NCI-H2029 treated with DMSO at 0.1 percent for 48 hours (cell line): ENCODE measurements around the gene TRAPPC12.
"Not testable (repeated sequence)": the region's sequence is repeated elsewhere in the genome, so short reads cannot be mapped to it uniquely, and the experiment has no call there.

Experiments used
- DNase-seq: peaks from one replicate; lab custom pipeline; 2025; lab: John Stamatoyannopoulos, UW

The TRAPPC12 gene

DNA sequence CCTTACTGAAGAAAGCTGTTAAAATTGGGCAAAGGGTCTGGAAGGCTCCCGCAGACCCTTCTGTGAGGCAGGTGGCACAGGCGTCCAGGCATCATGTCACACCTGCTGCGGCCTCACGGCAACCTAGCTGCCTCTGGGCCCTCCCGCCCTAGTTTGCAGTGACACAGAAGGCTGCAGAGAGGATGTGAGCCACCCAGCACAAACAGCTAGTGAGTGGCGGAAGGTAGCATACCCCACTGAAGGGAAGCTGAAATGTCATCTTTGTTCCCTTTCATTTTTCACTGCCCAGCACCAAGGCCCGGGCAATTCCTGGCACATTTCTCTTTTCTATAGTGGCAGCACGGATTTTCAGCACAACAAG is 53.8 kb downstream of the TRAPPC12 start:
- no peak for DNase-seq

- DNase-seq = no peak
These were observed 54.4 kb downstream of the TRAPPC12 start for GRCh38 chr2:3433776-3434400.

- no peak for DNase-seq
These were observed 55.2 kb downstream of the TRAPPC12 start for GRCh38 chr2:3434654-3435053.

- DNase-seq = no peak
These were observed 56.0 kb downstream of the TRAPPC12 start for GRCh38 chr2:3435445-3435844.

DNA sequence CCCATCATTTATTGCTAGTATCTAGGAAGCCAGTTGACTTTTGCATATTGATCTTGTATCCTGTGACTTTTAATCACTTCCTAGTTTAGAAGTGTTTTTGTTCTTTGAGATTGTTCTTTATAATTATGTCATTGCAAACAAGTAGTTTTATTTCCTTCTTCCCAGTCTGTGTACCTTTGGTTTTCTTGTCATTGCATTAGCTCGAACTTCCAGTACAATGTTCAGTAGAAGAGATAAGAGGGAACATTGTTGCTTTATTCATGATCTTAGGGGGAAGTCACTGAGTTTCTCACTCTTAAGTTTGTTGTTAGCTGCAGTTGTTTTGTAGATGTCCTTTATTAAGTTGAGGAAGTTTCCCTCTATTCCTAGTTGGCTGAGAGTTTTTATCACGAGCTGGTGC is 61.0 kb downstream of the TRAPPC12 start:
- DNase-seq = no peak

GRCh38 chr2:3441465-3441864 is 62.0 kb downstream of the TRAPPC12 start:
- DNase-seq = no peak

GRCh38 chr2:3442185-3442584 is 62.7 kb downstream of the TRAPPC12 start:
- no peak for DNase-seq

GRCh38 chr2:3443083-3443482 is 63.6 kb downstream of the TRAPPC12 start:
- no peak for DNase-seq

- DNase-seq = no peak
These were observed 64.1 kb downstream of the TRAPPC12 start for GRCh38 chr2:3443506-3444084.

DNA sequence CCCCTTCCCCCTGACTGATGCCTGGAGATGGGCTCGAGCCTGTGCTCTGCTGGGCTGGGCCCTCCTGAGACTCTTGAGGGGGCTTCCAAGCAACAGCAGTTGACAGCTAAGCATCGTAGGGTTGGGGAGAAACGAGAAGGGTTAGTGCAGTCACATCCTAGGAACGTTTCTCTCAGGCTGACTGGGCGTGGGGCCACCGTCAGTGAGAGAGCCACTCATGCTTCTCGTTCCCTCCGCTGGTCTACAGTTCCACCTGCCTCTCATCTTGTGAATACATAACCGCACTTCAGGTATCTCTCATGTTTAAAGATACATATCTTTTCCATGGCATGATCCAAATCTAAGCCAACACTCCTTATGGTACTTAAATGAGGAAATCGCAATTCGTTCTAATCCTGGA is 66.4 kb downstream of the TRAPPC12 start:
- DNase-seq = peak; percentile 11

DNA sequence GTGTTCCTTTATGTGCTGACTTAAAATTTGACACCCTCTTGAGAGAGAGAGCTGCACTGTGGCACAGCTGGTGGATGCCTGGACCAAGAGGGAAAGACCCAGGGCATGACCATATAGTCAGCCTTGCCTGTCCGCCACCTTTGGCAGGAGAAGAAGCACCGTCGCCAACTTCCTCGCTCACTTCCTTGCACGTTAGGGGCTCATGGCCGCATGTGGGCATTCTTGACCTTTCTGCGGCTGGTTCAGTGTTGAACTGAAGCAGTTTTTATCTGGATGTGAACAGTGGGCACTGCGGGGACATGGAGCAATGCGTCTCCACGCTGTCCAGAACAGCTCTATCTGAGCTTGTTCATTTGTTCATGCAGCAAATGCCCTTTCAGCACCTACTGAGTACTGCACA is 66.9 kb downstream of the TRAPPC12 start:
- no peak for DNase-seq

DNA sequence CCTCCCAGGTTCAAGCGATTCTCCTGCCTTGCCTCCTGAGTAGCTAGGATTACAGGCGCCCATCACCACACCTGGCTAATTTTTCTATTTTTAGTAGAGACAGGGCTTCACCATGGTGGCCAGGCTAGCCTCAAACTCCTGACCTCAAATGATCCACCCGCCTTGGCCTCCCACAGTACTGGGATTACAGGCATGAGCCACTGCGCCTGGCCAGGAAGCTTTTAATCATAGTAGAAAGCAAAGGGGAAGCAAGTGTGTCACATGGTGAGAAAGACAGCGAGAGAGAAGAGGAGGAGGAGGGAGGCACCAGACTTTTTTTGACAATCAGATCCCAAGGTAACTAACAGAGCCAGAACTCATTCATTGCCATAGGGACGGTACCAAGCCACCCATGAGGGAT is 67.7 kb downstream of the TRAPPC12 start:
- not testable (repeated sequence) for DNase-seq

GRCh38 chr2:3447789-3448317 is 68.4 kb downstream of the TRAPPC12 start:
- DNase-seq = no peak

DNA sequence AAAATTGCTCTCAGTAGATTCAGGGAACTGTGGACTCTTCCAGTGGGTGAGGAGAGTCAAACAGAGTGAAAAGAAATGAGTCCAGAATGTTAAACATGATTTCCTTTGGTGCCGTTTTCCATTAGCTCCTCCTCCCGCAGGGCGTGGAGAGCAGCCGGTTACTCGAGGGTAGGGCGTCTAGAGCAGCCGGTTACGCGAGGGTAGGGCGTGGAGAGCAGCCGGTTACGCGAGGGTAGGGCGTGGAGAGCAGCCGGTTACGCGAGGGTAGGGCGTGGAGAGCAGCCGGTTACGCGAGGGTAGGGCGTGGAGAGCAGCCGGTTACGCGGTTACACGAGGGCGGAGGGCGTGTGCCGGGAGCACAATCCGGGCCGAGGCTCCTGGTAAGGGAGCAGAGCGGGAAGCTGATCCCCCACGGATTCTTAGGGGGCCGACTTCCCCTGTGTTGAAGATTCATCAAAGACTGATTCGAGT is 69.0 kb downstream of the TRAPPC12 start:
- not testable (repeated sequence) for DNase-seq

DNA sequence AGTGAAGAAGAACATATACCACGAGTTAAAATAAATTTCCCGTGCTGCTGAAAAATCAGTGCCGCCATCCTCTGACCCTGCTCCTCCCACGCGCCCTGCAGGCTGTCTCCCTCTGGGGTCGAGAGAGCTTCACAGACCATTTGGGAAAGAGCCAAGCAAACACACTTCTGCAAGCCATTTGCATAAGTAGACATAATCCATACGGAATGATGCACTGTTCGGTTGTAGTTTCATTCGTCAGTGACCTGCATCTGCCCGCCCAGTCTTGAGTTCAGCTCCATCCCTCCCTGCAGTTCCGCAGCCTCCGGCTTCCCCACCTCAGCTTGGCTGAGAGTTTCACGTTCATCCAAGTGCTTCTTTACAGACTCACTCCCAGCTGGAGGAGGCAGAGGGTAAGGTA is 69.6 kb downstream of the TRAPPC12 start:
- no peak for DNase-seq

GRCh38 chr2:3449936-3450335 is 70.4 kb downstream of the TRAPPC12 start:
- DNase-seq = no peak

GRCh38 chr2:3450385-3451010 is 71.0 kb downstream of the TRAPPC12 start:
- no peak for DNase-seq

GRCh38 chr2:3451169-3451568 is 71.7 kb downstream of the TRAPPC12 start:
- no peak for DNase-seq

GRCh38 chr2:3451926-3452671 is 72.6 kb downstream of the TRAPPC12 start:
- no peak for DNase-seq

DNA sequence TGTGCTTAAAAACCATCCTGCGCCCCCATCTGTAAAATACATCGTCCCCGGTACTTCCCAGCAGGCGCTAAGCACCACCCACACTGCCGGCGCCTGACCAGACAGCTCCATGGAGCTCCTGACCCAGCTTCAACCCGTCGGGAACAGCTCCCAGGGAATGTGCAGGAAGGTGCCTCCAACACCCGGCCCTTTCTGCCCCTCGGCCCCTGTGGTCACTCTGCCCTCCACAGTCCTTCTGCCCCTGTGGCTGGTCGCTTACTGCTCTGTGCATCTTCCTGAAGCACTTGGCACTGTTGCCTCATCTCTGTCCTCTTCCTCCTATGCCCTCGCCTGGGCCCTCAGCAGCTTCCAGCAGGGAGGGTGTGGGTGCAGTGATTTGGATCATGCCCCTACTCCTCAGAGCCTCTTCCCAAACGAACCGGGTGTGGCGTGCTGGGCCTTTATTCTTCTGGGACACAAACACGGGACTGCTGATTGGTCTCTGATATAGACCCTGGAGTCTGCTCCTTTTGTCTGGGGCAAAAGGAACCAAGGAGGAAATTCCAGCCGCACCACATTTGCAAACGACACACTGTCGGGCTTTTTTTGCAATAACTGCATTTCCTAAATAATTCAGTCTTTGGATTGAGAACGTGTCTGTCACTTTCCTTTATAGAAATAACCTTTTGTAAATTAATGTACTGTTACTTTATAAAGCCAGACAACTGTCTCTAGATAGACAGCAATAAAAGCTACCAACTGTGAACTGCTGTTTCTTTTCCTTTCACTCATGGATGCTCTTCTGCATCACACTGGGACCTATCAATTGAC is 73.9 kb downstream of the TRAPPC12 start:
- no peak for DNase-seq

GRCh38 chr2:3454005-3454404 is 74.5 kb downstream of the TRAPPC12 start:
- DNase-seq = not testable (repeated sequence)

DNA sequence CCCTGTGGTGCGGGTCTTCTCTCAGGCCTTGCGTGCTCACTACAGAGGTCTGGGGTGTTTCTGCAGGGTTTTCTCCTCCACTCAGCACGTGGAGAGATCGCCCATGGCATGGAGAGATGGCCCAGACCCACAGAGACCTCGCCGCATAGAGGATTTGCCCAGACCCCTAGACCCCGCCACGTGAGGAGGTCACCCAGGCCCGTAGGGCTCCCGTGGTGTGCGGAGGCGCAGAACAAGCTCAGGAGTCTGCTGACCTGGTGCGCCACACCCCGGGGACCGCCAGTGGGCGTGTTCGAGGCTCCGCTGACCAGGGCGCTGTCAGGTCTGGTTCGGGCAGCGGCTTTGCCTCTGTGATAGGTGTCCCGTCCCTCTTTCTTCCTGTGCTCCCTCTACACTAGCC is 75.3 kb downstream of the TRAPPC12 start:
- DNase-seq = no peak
